ENCODE data around the gene NPAS3. TPM values are rescaled to one million over a fixed set of nuclear protein-coding genes. Genes with fewer than 3 reads are reported as not detected.

NPAS3 gene
- total RNA-seq, 4 donors from 2014 or later = 1.9 to 10.6 (median 2.2) TPM

- no peak for TF ChIP-seq CTCF (IDR thresholded peaks at IDR 0.05)
- no peak for TF ChIP-seq POLR2A (IDR thresholded peaks at IDR 0.05)
- TF ChIP-seq POLR2AphosphoS5 (IDR thresholded peaks at IDR 0.05) = no peak
- no peak for TF ChIP-seq EP300 (IDR thresholded peaks at IDR 0.05)
Measured at GRCh38 chr14:33461036-33461435, 522.4 kb downstream of the NPAS3 start.

GRCh38 chr14:33463731-33464130 is 525.1 kb downstream of the NPAS3 start:
- no peak for ATAC-seq
- H3K36me3 ChIP-seq = no peaks in the 10 kb centered on the region
- H3K27ac ChIP-seq = no peak overlapping the region
- TF ChIP-seq POLR2AphosphoS5 (IDR thresholded peaks at IDR 0.05) = no peak
- TF ChIP-seq EP300 (IDR thresholded peaks at IDR 0.05) = no peak
- WGBS, 2 donors (ENCODE audit: low coverage in 1 of 2) = 92 to 93% methylated on average over 2 of the region's 2 CpGs
- H3K9me3 ChIP-seq = no peaks in the 10 kb centered on the region
- peaks cover 3 to 24% (median 7%) of the 10 kb centered on the region in 3 donors for H3K4me1 ChIP-seq
- H3K27me3 ChIP-seq = no peaks in the 10 kb centered on the region
- H3K4me3 ChIP-seq = no peak overlapping the region

More at GRCh38 chr14:33461036-33461435, 522.4 kb downstream of the NPAS3 start:
- Histone ChIP-seq H3K4me3 (no peak overlapping the region), H3K36me3 (no peaks in the 10 kb centered on the region), H3K27me3 (no peaks in the 10 kb centered on the region), H3K27ac (peak overlapping the region in 1 of 4 donors; percentile 26), H3K9me3 (no peaks in the 10 kb centered on the region), H3K4me1 (peaks cover 5 to 36% (median 7%) of the 10 kb centered on the region in 3 donors)
- WGBS, 2 donors (ENCODE audit: low coverage in 1 of 2) = 38 to 50% methylated on average over 4 of the region's 4 CpGs
- no peak for ATAC-seq

- H3K27me3 ChIP-seq = no peaks in the 10 kb centered on the region
- ATAC-seq = no peak
- 84 to 87% methylated on average over 9 to 10 of the region's 10 CpGs for WGBS, 2 donors (ENCODE audit: low coverage in 1 of 2)
Measured at GRCh38 chr14:33464254-33464962, 525.7 kb downstream of the NPAS3 start.

GRCh38 chr14:33465846-33466700 is 527.4 kb downstream of the NPAS3 start:
- no peak for ATAC-seq
- H3K27me3 ChIP-seq = no peaks in the 10 kb centered on the region
- 85 to 96% methylated on average over 4 to 10 of the region's 10 CpGs for WGBS, 2 donors (ENCODE audit: low coverage in 1 of 2)

More at GRCh38 chr14:33464254-33464962, 525.7 kb downstream of the NPAS3 start:
- Histone ChIP-seq H3K4me1 (peaks cover 3 to 22% (median 7%) of the 10 kb centered on the region in 3 donors), H3K4me3 (no peak overlapping the region), H3K9me3 (no peaks in the 10 kb centered on the region), H3K36me3 (no peaks in the 10 kb centered on the region), H3K27ac (no peak overlapping the region)
- TF ChIP-seq EP300 (IDR thresholded peaks at IDR 0.05) (no peak), POLR2AphosphoS5 (IDR thresholded peaks at IDR 0.05) (no peak), CTCF (IDR thresholded peaks at IDR 0.05) (no peak)

More at GRCh38 chr14:33465846-33466700, 527.4 kb downstream of the NPAS3 start:
- Histone ChIP-seq H3K27ac (no peak overlapping the region), H3K4me3 (no peak overlapping the region), H3K4me1 (peaks cover 0 to 6% (median 0%) of the 10 kb centered on the region in 3 donors), H3K36me3 (no peaks in the 10 kb centered on the region), H3K9me3 (no peaks in the 10 kb centered on the region)
- TF ChIP-seq EP300 (IDR thresholded peaks at IDR 0.05) (no peak), POLR2AphosphoS5 (IDR thresholded peaks at IDR 0.05) (no peak), POLR2A (IDR thresholded peaks at IDR 0.05) (no peak), CTCF (IDR thresholded peaks at IDR 0.05) (no peak)
